ENCODE results near the gene CUL1. TPM values are rescaled to one million over a fixed set of nuclear protein-coding genes. Genes with fewer than 3 reads are reported as not detected.
A peak's percentile ranks its signal among the peaks of the same experiment; 100 is the strongest.

Gene CUL1
- total RNA-seq, 2 experiments from 2014 or later: 40.5 to 56.6 TPM

GRCh38 chr7:148697256-148698006, 1.3 kb upstream of the CUL1 start:
- Histone ChIP-seq H3K9me2 (ENCODE audit: insufficient read depth, low read length) (no peaks in the 10 kb centered on the region), H3K79me2 (ENCODE audit: insufficient read depth, low read depth, low read length) (peaks cover 31% of the 10 kb centered on the region), H3K4me1 (ENCODE audit: insufficient read depth, low read length, poor library complexity, severe bottlenecking) (peaks cover 27% of the 10 kb centered on the region), H2AFZ (ENCODE audit: low read length) (peak overlapping the region; percentile 86), H3K9me3 (ENCODE audit: low read length) (no peaks in the 10 kb centered on the region), H3K27ac (ENCODE audit: low read depth, low read length, poor library complexity, severe bottlenecking) (peak overlapping the region; percentile 69), H4K20me1 (ENCODE audit: insufficient read depth, low read length) (peaks cover 21% of the 10 kb centered on the region), H3K36me3 (ENCODE audit: insufficient read depth, low read length) (no peaks in the 10 kb centered on the region), H3K4me3 (ENCODE audit: low read depth, low read length, poor library complexity, severe bottlenecking) (peak overlapping the region; percentile 83), H3K4me2 (ENCODE audit: low read length) (peak overlapping the region; percentile 95)
- no TSS peak for BruUV-seq (replicated peaks)
- DNase-seq (ENCODE audit: low spot score): peak; percentile 44
- POLR2A ChIA-PET: interaction anchor here (1.1 to 2.3 kb wide), 5 partner anchors 13 to 286 kb away, joined by 4 to 14 read pairs (median 5); no protein-coding TSS in a partner anchor
- intact Hi-C loops (cut with micrococcal nuclease; ENCODE audit: unreplicated experiment): loop anchor here (2.0 kb wide), 3 partner anchors 187 to 265 kb away; partner anchors contain the start of gene EZH2
- CTCF ChIA-PET (ENCODE audit: unreplicated experiment): interaction anchor here (0.6 kb wide), 1 partner anchor 96 kb away, joined by 5 read pairs; no protein-coding TSS in a partner anchor
- TF ChIP-seq CTCF (conservative IDR thresholded peaks at IDR 0.05; ENCODE audit: low read length) (no peak), EZH2phosphoT487 (IDR thresholded peaks at IDR 0.05; ENCODE audit: borderline replicate concordance, low read depth, low read length) (no peak)

- Histone ChIP-seq H3K4me2 (ENCODE audit: low read length) (peak overlapping the region; percentile 95), H3K79me2 (ENCODE audit: insufficient read depth, low read depth, low read length) (peaks cover 36% of the 10 kb centered on the region), H3K9me3 (ENCODE audit: low read length) (no peaks in the 10 kb centered on the region), H3K27ac (ENCODE audit: low read depth, low read length, poor library complexity, severe bottlenecking) (peak overlapping the region; percentile 69), H3K4me1 (ENCODE audit: insufficient read depth, low read length, poor library complexity, severe bottlenecking) (peaks cover 30% of the 10 kb centered on the region), H2AFZ (ENCODE audit: low read length) (peak overlapping the region; percentile 86), H3K36me3 (ENCODE audit: insufficient read depth, low read length) (no peaks in the 10 kb centered on the region), H4K20me1 (ENCODE audit: insufficient read depth, low read length) (peaks cover 23% of the 10 kb centered on the region), H3K4me3 (ENCODE audit: low read depth, low read length, poor library complexity, severe bottlenecking) (peak overlapping the region; percentile 83), H3K9me2 (ENCODE audit: insufficient read depth, low read length) (no peaks in the 10 kb centered on the region)
- BruUV-seq (replicated peaks): TSS peak; percentile 84
- ChIA-PET POLR2A (interaction anchor here (0.7 to 2.3 kb wide), 11 partner anchors 13 to 285 kb away, joined by 3 to 14 read pairs (median 4); no protein-coding TSS in a partner anchor), CTCF (ENCODE audit: unreplicated experiment) (interaction anchor here (0.6 kb wide), 1 partner anchor 97 kb away, joined by 5 read pairs; no protein-coding TSS in a partner anchor)
- TF ChIP-seq EZH2phosphoT487 (IDR thresholded peaks at IDR 0.05; ENCODE audit: borderline replicate concordance, low read depth, low read length): no peak
- no peak for TF ChIP-seq CTCF (conservative IDR thresholded peaks at IDR 0.05; ENCODE audit: low read length)
- DNase-seq (ENCODE audit: low spot score): no peak
- intact Hi-C loops (cut with micrococcal nuclease; ENCODE audit: unreplicated experiment): loop anchor here (2.0 kb wide), 3 partner anchors 187 to 265 kb away; partner anchors contain the start of gene EZH2
These were observed 701 bp upstream of the CUL1 start for GRCh38 chr7:148698007-148698396.

Measured in OCI-LY7 (cell line).